ENCODE results near the gene CCDC40. TPM values are rescaled to one million over a fixed set of nuclear protein-coding genes. Genes with fewer than 3 reads are reported as not detected.
A peak's percentile ranks its signal among the peaks of the same experiment; 100 is the strongest.

The CCDC40 gene
- total and polyA plus RNA-seq, 2 of the 13 experiments (the other 11 are each of a cell fraction or from before 2014, with no cell fraction given), result 4.1 to 5.5 TPM

- TF ChIP-seq ZNF224 (CRISPR knock-in tag; IDR thresholded peaks at IDR 0.05) (peak; percentile 75; the same call in 1 of the 2 replicates), SMAD9 (CRISPR knock-in tag; IDR thresholded peaks at IDR 0.05) (no peak), SOX6 (IDR thresholded peaks at IDR 0.05) (no peak), SOX6 (CRISPR knock-in tag; IDR thresholded peaks at IDR 0.05) (peak; percentile 49), ZBTB38 (CRISPR knock-in tag; IDR thresholded peaks at IDR 0.05) (peak; percentile 37), ZNF234 (CRISPR knock-in tag; conservative IDR thresholded peaks at IDR 0.05) (peak; percentile 54; the same call in 1 of the 2 replicates), MYNN (CRISPR knock-in tag; IDR thresholded peaks at IDR 0.05; ENCODE audit: low read depth) (no peak), MEF2D (CRISPR knock-in tag; IDR thresholded peaks at IDR 0.05) (peak; percentile 50; the same call in 1 of the 2 replicates), ZNF7 (CRISPR knock-in tag; IDR thresholded peaks at IDR 0.05) (no peak), DDIT3 (CRISPR knock-in tag; IDR thresholded peaks at IDR 0.05) (no peak), ZNF704 (CRISPR knock-in tag; IDR thresholded peaks at IDR 0.05; ENCODE audit: borderline replicate concordance) (0 out of 2 replicates have a peak, but pooled peaks have one; percentile 10), ZNF687 (CRISPR knock-in tag; IDR thresholded peaks at IDR 0.05) (peak; percentile 71), ZMAT3 (CRISPR knock-in tag; conservative IDR thresholded peaks at IDR 0.05) (0 out of 2 replicates have a peak, but pooled peaks have one; percentile 9), ZNF496 (CRISPR knock-in tag; IDR thresholded peaks at IDR 0.05; ENCODE audit: insufficient replicate concordance) (no peak), ZNF609 (CRISPR knock-in tag; IDR thresholded peaks at IDR 0.05; ENCODE audit: borderline replicate concordance) (peak; percentile 32; the same call in 1 of the 2 replicates)
- TF ChIP-seq, protein P1, sequence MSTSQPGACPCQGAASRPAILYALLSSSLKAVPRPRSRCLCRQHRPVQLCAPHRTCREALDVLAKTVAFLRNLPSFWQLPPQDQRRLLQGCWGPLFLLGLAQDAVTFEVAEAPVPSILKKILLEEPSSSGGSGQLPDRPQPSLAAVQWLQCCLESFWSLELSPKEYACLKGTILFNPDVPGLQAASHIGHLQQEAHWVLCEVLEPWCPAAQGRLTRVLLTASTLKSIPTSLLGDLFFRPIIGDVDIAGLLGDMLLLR (CRISPR knock-in tag; IDR thresholded peaks at IDR 0.05), result peak; percentile 70; the same call in 1 of the 2 replicates
These were observed 65.7 kb downstream of the CCDC40 start (continued) for GRCh38 chr17:80101946-80102663.
